ENCODE measurements around the gene MFF.
A peak's percentile ranks its signal among the peaks of the same experiment; 100 is the strongest.

Gene MFF

GRCh38 chr2:227324995-227325838 lies at the start of gene MFF:
Gene MFF, plus strand, starts transcription at chr2:227325251. Its CDS starts 5,415 bp downstream, at chr2:227330666.
- peak; percentile 50 to 94 (median 88) for DNase-seq

GRCh38 chr2:227280895-227281294 lies 44.2 kb upstream of the MFF start:
- DNase-seq: no peak

- no peak for DNase-seq
These were observed 39.3 kb upstream of the MFF start for GRCh38 chr2:227285741-227286236.

GRCh38 chr2:227287771-227288170 lies 37.3 kb upstream of the MFF start:
- no peak for DNase-seq

- no peak for DNase-seq
These were observed 32.7 kb upstream of the MFF start for GRCh38 chr2:227292314-227292713.

- no peak for DNase-seq
These were observed 31.5 kb upstream of the MFF start for GRCh38 chr2:227293531-227293930.

- no peak for DNase-seq
These were observed 29.2 kb upstream of the MFF start for GRCh38 chr2:227295806-227296205.

- no peak for DNase-seq
These were observed 28.2 kb upstream of the MFF start for GRCh38 chr2:227296671-227297405.

GRCh38 chr2:227301523-227301922 lies 23.5 kb upstream of the MFF start:
- DNase-seq: no peak

GRCh38 chr2:227308784-227309183 lies 16.3 kb upstream of the MFF start:
- DNase-seq: peak in 1 of 58 donors; percentile 2

GRCh38 chr2:227310756-227311110 lies 14.3 kb upstream of the MFF start:
- no peak for DNase-seq

GRCh38 chr2:227311861-227312506 lies 13.1 kb upstream of the MFF start:
- DNase-seq: no peak

GRCh38 chr2:227312579-227312978 lies 12.5 kb upstream of the MFF start:
- no peak for DNase-seq

GRCh38 chr2:227313310-227313709 lies 11.7 kb upstream of the MFF start:
- no peak for DNase-seq

- DNase-seq: no peak
These were observed 7.2 kb upstream of the MFF start for GRCh38 chr2:227317834-227318233.

- peak in 1 of 58 donors; percentile 7 for DNase-seq
These were observed 4.6 kb upstream of the MFF start for GRCh38 chr2:227320305-227321094.

- no peak for DNase-seq
These were observed 2.4 kb upstream of the MFF start for GRCh38 chr2:227322530-227323205.

GRCh38 chr2:227323818-227324217 lies 1.2 kb upstream of the MFF start:
- DNase-seq: no peak

GRCh38 chr2:227324642-227324994 lies 433 bp upstream of the MFF start:
- peak in 16 of 58 donors; percentile 2 to 66 (median 40) for DNase-seq

GRCh38 chr2:227325839-227326195 lies 766 bp downstream of the MFF start:
- DNase-seq: peak in 30 of 58 donors; percentile 3 to 66 (median 38)

GRCh38 chr2:227326783-227327182 lies 1.7 kb downstream of the MFF start:
- no peak for DNase-seq
